Right lobe of liver (tissue), 4 donors: ENCODE measurements around the gene TCEAL1.

Experiments used
- CTCF ChIP-seq, 4 donors: fragments of 200-600 bp in 3 of 4; fragments of 450-650 bp in 1 of 4; IDR thresholded peaks; one replicate each; pipeline versions ENCODE4 v1.5.1 to v1.8.0; 2016 to 2022; ENCODE audit warnings: antibody characterized with exemption in 4 of 4, mild to moderate bottlenecking in 2 of 4
- POLR2A ChIP-seq: fragments of 450-650 bp; IDR thresholded peaks from one replicate; pipeline ENCODE4 v1.6.1; 2017; ENCODE audit warnings: antibody characterized with exemption, mild to moderate bottlenecking
- donor health status: DM: no; HTN: no; CAD: no.
- donor health status: DM: no; HTN: no; CAD: no.
- donor health status: DM: no; HTN: yes; CAD: no.

GRCh38 chrX:103631145-103631544 is 2.4 kb downstream of the TCEAL1 start:
- no peak for TF ChIP-seq CTCF (IDR thresholded peaks at IDR 0.05)
- TF ChIP-seq POLR2A, result no peak
